ENCODE results near the gene SH2D2A. TPM values are rescaled to one million over a fixed set of nuclear protein-coding genes. Genes with fewer than 3 reads are reported as not detected.

SH2D2A gene
- total RNA-seq, 3 donors from 2014 or later: 200 to 245 (median 214) TPM

- H3K4me3 Mint-ChIP-seq: no peak overlapping the region
- peaks cover 15% of the 10 kb centered on the region for H3K4me1 Mint-ChIP-seq (ENCODE audit: low read depth)
- peaks cover 70% of the 10 kb centered on the region for H3K27me3 Mint-ChIP-seq (ENCODE audit: low read depth)
- H3K9me3 Mint-ChIP-seq: no peaks in the 10 kb centered on the region
- H3K36me3 Mint-ChIP-seq (ENCODE audit: insufficient read depth): no peaks in the 10 kb centered on the region
- ATAC-seq (no peak), DNase-seq (no peak)
Measured at GRCh38 chr1:156842618-156843300, 26.1 kb upstream of the SH2D2A start.

DNA sequence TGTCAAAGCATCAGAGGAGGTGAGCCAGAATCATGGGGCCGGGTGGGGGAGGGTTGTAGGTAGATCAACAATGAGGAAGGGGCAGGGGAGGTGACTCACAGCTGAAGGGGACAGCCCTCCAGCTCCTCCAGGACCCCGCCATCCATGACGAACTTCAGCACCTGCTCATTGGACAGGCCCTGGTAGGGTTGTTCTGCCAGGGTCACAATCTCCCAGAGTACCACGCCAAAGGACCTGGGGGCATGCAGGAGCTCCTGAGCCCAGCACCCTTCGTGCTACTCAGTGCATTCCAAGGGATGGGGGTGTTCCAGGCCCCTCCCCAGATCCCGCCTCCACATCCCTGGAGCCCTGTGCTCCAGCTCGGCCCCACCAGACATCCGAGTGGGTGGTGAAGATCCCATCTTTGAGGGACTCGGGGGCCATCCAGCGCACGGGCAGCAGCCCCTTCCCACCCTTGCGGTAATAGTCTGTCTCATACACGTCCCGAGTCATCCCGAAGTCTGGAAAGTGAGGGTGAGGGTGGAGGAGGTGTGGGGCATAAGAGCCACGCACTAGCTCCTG is 24.7 kb upstream of the SH2D2A start:
- peaks cover 64% of the 10 kb centered on the region for H3K27me3 Mint-ChIP-seq (ENCODE audit: low read depth)
- no peaks in the 10 kb centered on the region for H3K36me3 Mint-ChIP-seq (ENCODE audit: insufficient read depth)
- H3K4me1 Mint-ChIP-seq (ENCODE audit: low read depth): peaks cover 20% of the 10 kb centered on the region
- H3K4me3 Mint-ChIP-seq: no peak overlapping the region
- no peaks in the 10 kb centered on the region for H3K9me3 Mint-ChIP-seq
- ATAC-seq (no peak), DNase-seq (no peak)

- H3K4me1 Mint-ChIP-seq (ENCODE audit: low read depth): peaks cover 25% of the 10 kb centered on the region
- H3K4me3 Mint-ChIP-seq: no peak overlapping the region
- H3K36me3 Mint-ChIP-seq (ENCODE audit: insufficient read depth): no peaks in the 10 kb centered on the region
- DNase-seq (no peak), ATAC-seq (no peak)
- peaks cover 59% of the 10 kb centered on the region for H3K27me3 Mint-ChIP-seq (ENCODE audit: low read depth)
- H3K9me3 Mint-ChIP-seq: no peaks in the 10 kb centered on the region
Measured at GRCh38 chr1:156840898-156841279, 24.2 kb upstream of the SH2D2A start.

DNA sequence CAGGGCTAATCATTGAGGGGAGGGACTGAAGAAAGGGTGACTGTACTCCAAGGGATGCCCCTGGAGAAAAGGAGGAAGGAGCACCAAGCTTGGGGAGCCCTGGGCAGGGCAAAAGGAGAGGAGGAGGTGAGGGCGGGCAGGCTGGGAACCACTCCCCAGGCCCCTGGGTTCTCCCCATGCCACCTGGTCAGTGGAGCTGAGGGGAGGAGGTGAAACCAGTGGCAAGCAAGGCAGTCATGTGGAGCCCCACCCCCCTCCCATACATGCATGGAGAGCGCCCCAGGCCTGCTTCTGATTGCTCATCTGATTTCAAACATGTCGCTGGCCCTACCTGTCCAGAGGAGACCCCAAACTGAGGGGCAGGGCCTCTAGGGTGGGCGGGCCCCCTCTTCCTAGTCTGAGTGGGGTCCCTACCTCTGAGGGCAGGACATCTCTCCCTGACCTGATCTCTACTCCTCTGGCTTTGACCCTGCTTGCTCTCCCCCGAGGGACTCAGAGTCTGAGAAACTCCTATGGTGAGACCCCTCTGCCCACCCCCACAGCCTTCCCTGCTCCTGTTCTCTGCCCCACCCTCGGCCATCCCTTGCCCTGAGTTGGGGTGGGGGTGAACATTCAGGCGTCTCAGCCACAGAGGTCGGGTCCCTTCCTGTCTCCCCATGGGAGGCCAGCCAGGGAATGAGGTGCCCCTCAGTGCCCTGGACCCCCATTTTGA is 23.7 kb upstream of the SH2D2A start:
- Mint-ChIP-seq H3K4me1 (ENCODE audit: low read depth) (peaks cover 24% of the 10 kb centered on the region), H3K4me3 (no peak overlapping the region), H3K27me3 (ENCODE audit: low read depth) (peaks cover 55% of the 10 kb centered on the region), H3K36me3 (ENCODE audit: insufficient read depth) (no peaks in the 10 kb centered on the region), H3K9me3 (no peaks in the 10 kb centered on the region)
- ATAC-seq (no peak), DNase-seq (no peak)

DNA sequence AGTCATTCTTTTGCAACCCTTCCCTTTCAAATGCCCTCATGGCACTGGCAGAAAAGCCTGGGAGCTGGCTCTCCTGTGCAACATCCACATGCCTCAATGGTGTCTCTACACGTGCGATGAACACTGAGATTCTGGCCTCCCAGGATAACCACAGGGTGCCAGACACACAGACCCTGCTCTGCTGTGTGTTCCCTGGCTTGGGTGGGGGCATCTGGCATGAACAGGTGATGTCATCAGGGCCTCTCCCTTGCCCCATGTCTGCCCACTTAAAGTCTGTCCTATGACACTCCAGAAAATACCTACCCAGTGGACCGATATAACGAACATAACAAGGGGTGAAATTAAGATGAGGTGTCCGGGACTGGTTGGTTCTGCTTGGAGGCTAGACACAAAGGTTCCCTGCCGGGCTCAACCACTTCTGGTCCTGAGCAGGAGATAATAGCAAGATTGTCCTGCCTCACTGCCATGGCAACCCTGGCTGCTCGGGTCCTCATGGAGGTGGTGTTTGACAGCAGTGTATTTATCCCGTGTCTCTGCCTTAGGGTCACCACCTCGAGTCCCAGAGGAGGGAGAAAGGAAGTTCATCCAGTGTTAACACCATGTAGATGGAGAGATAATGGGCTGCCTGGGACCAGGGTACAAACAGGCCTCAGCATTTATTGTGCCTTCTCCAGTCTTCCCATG is 22.9 kb upstream of the SH2D2A start:
- no peak for ATAC-seq
- no peak for DNase-seq
- Mint-ChIP-seq H3K9me3 (no peaks in the 10 kb centered on the region), H3K4me1 (ENCODE audit: low read depth) (peaks cover 18% of the 10 kb centered on the region), H3K4me3 (no peak overlapping the region), H3K36me3 (ENCODE audit: insufficient read depth) (no peaks in the 10 kb centered on the region), H3K27me3 (ENCODE audit: low read depth) (peaks cover 50% of the 10 kb centered on the region)

DNA sequence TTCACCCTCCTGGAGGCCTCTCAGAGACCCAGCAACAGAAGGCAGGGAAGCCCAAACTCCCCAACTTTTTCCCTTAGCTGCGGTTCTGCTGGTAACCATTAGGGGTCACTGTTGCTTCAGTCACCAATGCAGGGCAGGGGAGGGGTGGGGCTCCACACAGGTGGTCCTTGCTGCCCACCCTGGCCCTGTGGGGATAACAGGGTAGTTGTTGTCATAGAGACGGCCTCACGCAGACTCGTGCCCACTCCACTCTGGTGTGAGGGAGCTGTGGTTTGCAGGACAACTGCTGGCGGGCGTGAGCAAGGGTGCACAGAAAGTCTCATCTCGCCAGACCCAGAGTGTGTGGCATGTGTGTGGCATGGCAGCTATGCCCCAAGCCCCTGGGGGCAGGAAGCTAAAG is 22.3 kb upstream of the SH2D2A start:
- Mint-ChIP-seq H3K9me3 (no peaks in the 10 kb centered on the region), H3K4me3 (no peak overlapping the region), H3K4me1 (ENCODE audit: low read depth) (peaks cover 17% of the 10 kb centered on the region), H3K27me3 (ENCODE audit: low read depth) (peaks cover 46% of the 10 kb centered on the region), H3K36me3 (ENCODE audit: insufficient read depth) (no peaks in the 10 kb centered on the region)
- DNase-seq (peak; percentile 38), ATAC-seq (peak; percentile 44 to 50)

- no peak for ATAC-seq
- H3K4me3 Mint-ChIP-seq: no peak overlapping the region
- no peaks in the 10 kb centered on the region for H3K36me3 Mint-ChIP-seq (ENCODE audit: insufficient read depth)
- H3K9me3 Mint-ChIP-seq: no peaks in the 10 kb centered on the region
- no peak for DNase-seq
- peaks cover 28% of the 10 kb centered on the region for H3K27me3 Mint-ChIP-seq (ENCODE audit: low read depth)
- H3K4me1 Mint-ChIP-seq (ENCODE audit: low read depth): peaks cover 16% of the 10 kb centered on the region
Measured at GRCh38 chr1:156836892-156837291, 20.2 kb upstream of the SH2D2A start.

DNA sequence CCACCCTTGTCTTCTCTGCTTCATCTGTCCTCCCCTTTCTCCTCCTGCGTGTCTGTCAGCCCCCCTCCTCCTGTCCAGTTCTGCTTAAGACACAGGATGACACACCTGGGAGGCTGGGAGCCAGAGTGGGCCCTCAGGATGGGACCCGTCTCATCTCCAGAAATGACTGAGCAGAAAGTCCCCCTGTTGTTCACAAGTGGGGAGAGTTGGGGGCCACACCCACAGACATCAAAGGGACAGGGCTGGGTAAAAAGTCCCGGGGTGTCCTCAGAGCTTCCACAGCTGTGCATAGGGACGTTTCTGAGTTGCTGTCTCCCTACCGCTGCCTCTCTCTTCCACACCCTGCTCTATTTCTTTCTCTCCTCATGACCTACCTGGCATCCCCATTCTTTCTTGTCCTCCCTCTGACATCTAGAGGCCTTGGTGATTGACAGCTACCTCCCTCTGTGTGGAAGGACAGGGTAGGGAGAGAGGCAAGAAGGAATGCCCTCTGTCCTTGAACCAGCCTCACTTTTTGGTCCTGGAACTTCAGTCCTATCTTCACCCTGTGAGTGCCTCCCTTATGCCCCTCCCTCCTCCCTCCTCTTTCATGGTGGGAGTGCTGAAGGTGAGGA is 19.5 kb upstream of the SH2D2A start:
- Mint-ChIP-seq H3K36me3 (ENCODE audit: insufficient read depth) (no peaks in the 10 kb centered on the region), H3K4me1 (ENCODE audit: low read depth) (peaks cover 16% of the 10 kb centered on the region), H3K4me3 (no peak overlapping the region), H3K27me3 (ENCODE audit: low read depth) (peaks cover 21% of the 10 kb centered on the region), H3K9me3 (no peaks in the 10 kb centered on the region)
- ATAC-seq (peak; percentile 69 to 74), DNase-seq (peak; percentile 18)

DNA sequence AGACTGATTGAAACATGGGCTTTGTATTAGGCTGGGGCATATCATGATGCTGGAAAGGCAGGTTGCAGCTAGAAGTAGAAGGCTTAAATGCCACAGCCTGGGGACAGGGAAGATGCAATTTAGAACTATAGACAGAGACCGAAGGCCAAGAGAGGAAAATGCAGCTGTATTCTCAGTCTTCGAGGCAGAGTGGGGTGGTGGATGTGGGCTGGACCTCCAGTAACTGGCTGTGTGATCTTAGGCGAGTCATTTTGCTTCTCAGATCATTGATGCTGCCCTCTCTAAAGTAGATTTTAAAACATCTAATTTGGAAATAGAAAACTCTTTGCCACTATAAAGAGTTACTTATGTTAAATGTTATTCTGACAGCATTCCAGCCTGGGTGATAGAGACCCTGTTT is 17.7 kb upstream of the SH2D2A start:
- no peaks in the 10 kb centered on the region for H3K9me3 Mint-ChIP-seq
- DNase-seq (no peak), ATAC-seq (no peak)
- H3K36me3 Mint-ChIP-seq (ENCODE audit: insufficient read depth): no peaks in the 10 kb centered on the region
- H3K4me3 Mint-ChIP-seq: no peak overlapping the region
- H3K4me1 Mint-ChIP-seq (ENCODE audit: low read depth): peaks cover 16% of the 10 kb centered on the region
- H3K27me3 Mint-ChIP-seq (ENCODE audit: low read depth): peaks cover 10% of the 10 kb centered on the region

GRCh38 chr1:156833603-156834002 is 17.0 kb upstream of the SH2D2A start:
- peak in 1 of 2 donors; percentile 27 for ATAC-seq
- peaks cover 4% of the 10 kb centered on the region for H3K27me3 Mint-ChIP-seq (ENCODE audit: low read depth)
- no peak overlapping the region for H3K4me3 Mint-ChIP-seq
- H3K9me3 Mint-ChIP-seq: no peaks in the 10 kb centered on the region
- H3K4me1 Mint-ChIP-seq (ENCODE audit: low read depth): peaks cover 13% of the 10 kb centered on the region
- no peaks in the 10 kb centered on the region for H3K36me3 Mint-ChIP-seq (ENCODE audit: insufficient read depth)
- DNase-seq: no peak

GRCh38 chr1:156832434-156832833 is 15.8 kb upstream of the SH2D2A start:
- DNase-seq (no peak), ATAC-seq (no peak)
- Mint-ChIP-seq H3K27me3 (ENCODE audit: low read depth) (peaks cover 4% of the 10 kb centered on the region), H3K36me3 (ENCODE audit: insufficient read depth) (no peaks in the 10 kb centered on the region), H3K4me3 (no peak overlapping the region), H3K4me1 (ENCODE audit: low read depth) (peaks cover 12% of the 10 kb centered on the region), H3K9me3 (no peaks in the 10 kb centered on the region)

DNA sequence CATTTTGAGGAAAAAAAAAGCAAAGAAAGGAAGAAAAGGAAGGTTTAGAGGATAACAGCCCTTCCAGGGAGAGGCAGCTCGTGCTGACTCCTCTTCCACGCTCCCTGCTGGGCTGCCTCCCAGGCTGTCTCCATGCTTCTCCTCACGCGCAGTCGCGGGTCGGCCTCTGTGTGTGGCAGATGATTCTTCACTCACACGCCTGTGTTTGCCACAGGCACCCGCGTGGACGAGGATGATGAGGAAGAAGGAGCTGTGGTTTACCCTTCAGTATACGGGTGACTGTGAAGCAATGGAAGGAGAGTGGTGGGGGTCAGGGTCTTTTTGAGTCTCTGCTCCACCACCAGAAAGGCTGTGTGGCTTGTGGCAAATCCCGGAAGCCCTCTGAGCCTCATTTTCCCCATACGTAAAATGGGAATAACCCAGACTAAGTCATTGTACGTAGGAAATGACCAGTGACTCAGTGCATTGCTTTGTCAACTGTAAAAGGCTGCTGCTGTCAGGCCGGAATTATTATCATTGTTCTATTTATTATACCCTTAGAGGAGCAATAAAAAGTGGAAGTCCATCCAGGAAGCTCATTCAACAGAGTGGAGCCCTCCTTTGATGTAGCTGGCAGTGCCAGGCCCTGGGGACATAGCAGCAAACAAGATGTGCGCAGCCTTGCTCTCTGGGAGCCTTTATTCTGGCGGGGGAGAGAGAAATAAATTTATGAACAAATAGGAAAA is 11.9 kb upstream of the SH2D2A start:
- no peaks in the 10 kb centered on the region for H3K4me1 Mint-ChIP-seq (ENCODE audit: low read depth)
- no peak for DNase-seq
- no peak overlapping the region for H3K4me3 Mint-ChIP-seq
- no peak for ATAC-seq
- no peaks in the 10 kb centered on the region for H3K27me3 Mint-ChIP-seq (ENCODE audit: low read depth)
- H3K36me3 Mint-ChIP-seq (ENCODE audit: insufficient read depth): no peaks in the 10 kb centered on the region
- no peaks in the 10 kb centered on the region for H3K9me3 Mint-ChIP-seq

DNA sequence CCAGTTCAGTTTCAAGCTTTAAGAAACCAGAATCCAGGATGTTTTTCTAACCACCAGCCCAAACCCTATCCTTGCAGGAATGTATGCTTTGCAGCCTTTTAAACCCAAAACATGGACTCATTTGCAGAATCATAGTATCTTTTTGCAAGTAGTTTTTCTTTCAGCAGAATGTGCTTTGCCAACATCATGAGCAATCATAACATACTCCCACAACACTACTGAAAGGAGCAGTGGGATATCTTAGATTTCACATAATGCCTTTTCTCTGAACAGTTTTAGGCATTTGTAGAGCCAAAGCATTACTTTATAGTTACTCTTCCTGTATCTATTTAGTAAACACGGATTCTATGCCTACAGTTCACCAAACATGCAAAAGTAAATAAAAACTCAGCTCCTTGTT is 10.0 kb upstream of the SH2D2A start:
- no peaks in the 10 kb centered on the region for H3K9me3 Mint-ChIP-seq
- H3K4me3 Mint-ChIP-seq: no peak overlapping the region
- peaks cover 12% of the 10 kb centered on the region for H3K4me1 Mint-ChIP-seq (ENCODE audit: low read depth)
- ATAC-seq (no peak), DNase-seq (no peak)
- H3K27me3 Mint-ChIP-seq (ENCODE audit: low read depth): no peaks in the 10 kb centered on the region
- H3K36me3 Mint-ChIP-seq (ENCODE audit: insufficient read depth): no peaks in the 10 kb centered on the region
